ENCODE measurements around the gene WNT6. TPM values are rescaled to one million over a fixed set of nuclear protein-coding genes. Genes with fewer than 3 reads are reported as not detected.
"Not testable (repeated sequence)": the region's sequence is repeated elsewhere in the genome, so short reads cannot be mapped to it uniquely, and the experiment has no call there.

The WNT6 gene
- total RNA-seq, 1 donor from 2014 or later = 0.72 TPM

- DNase-seq (ENCODE audit: low spot score, unreplicated experiment) = no peak
- no peak overlapping the region for H3K4me3 Mint-ChIP-seq (ENCODE audit: low read depth)
- H3K27ac Mint-ChIP-seq = no peak overlapping the region
- no peaks in the 10 kb centered on the region for H3K4me1 Mint-ChIP-seq (ENCODE audit: low read depth)
- peaks cover 8% of the 10 kb centered on the region for H3K9me3 Mint-ChIP-seq (ENCODE audit: low read depth)
- peaks cover 46% of the 10 kb centered on the region for H3K27me3 Mint-ChIP-seq
- no peaks in the 10 kb centered on the region for H3K36me3 Mint-ChIP-seq (ENCODE audit: insufficient read depth)
- TF ChIP-seq CTCF (IDR thresholded peaks at IDR 0.05; ENCODE audit: unreplicated experiment) = no peak
Measured at GRCh38 chr2:218834685-218835084, 24.9 kb upstream of the WNT6 start.

GRCh38 chr2:218837495-218837894 lies 22.1 kb upstream of the WNT6 start:
- H3K27me3 Mint-ChIP-seq = peaks cover 33% of the 10 kb centered on the region
- H3K9me3 Mint-ChIP-seq (ENCODE audit: low read depth) = peaks cover 8% of the 10 kb centered on the region
- no peaks in the 10 kb centered on the region for H3K36me3 Mint-ChIP-seq (ENCODE audit: insufficient read depth)
- no peak overlapping the region for H3K4me3 Mint-ChIP-seq (ENCODE audit: low read depth)
- no peaks in the 10 kb centered on the region for H3K4me1 Mint-ChIP-seq (ENCODE audit: low read depth)
- no peak overlapping the region for H3K27ac Mint-ChIP-seq
- TF ChIP-seq CTCF (IDR thresholded peaks at IDR 0.05; ENCODE audit: unreplicated experiment) = no peak
- no peak for DNase-seq (ENCODE audit: low spot score, unreplicated experiment)

DNA sequence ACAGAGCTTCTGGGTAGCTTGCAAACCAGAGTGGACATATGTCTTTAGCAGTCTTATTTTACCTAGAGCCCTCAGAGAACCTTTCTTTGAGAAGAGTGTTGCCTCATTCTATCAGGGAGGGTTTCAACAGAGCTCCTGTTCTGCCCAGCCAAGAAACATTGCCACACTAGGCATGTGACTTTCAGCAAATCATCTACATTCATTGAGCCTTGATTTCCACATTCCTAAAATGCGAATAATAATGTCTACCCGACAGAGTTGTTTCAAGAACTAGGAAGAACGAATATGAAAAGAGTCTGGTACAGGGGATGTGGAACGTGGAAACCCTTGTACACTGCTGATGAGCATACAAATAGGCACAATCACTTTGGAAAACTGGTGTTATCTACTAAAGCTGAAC lies 20.2 kb upstream of the WNT6 start:
- Mint-ChIP-seq H3K4me1 (ENCODE audit: low read depth) (no peaks in the 10 kb centered on the region), H3K36me3 (ENCODE audit: insufficient read depth) (no peaks in the 10 kb centered on the region), H3K9me3 (ENCODE audit: low read depth) (peaks cover 11% of the 10 kb centered on the region), H3K4me3 (ENCODE audit: low read depth) (no peak overlapping the region), H3K27ac (no peak overlapping the region), H3K27me3 (peaks cover 21% of the 10 kb centered on the region)
- no peak for TF ChIP-seq CTCF (IDR thresholded peaks at IDR 0.05; ENCODE audit: unreplicated experiment)
- DNase-seq (ENCODE audit: low spot score, unreplicated experiment) = no peak

GRCh38 chr2:218839888-218840287 lies 19.7 kb upstream of the WNT6 start:
- Mint-ChIP-seq H3K27me3 (peaks cover 18% of the 10 kb centered on the region), H3K4me3 (ENCODE audit: low read depth) (no peak overlapping the region)

GRCh38 chr2:218844334-218844733 lies 15.3 kb upstream of the WNT6 start:
- not testable (repeated sequence) for DNase-seq (ENCODE audit: low spot score, unreplicated experiment); H3K27me3 Mint-ChIP-seq; H3K36me3 Mint-ChIP-seq (ENCODE audit: insufficient read depth); H3K9me3 Mint-ChIP-seq (ENCODE audit: low read depth); H3K4me3 Mint-ChIP-seq (ENCODE audit: low read depth); H3K27ac Mint-ChIP-seq; H3K4me1 Mint-ChIP-seq (ENCODE audit: low read depth)

More at GRCh38 chr2:218839888-218840287, 19.7 kb upstream of the WNT6 start:
- no peak for DNase-seq (ENCODE audit: low spot score, unreplicated experiment)
- no peaks in the 10 kb centered on the region for H3K4me1 Mint-ChIP-seq (ENCODE audit: low read depth)
- no peaks in the 10 kb centered on the region for H3K36me3 Mint-ChIP-seq (ENCODE audit: insufficient read depth)
- H3K9me3 Mint-ChIP-seq (ENCODE audit: low read depth) = peaks cover 11% of the 10 kb centered on the region
- H3K27ac Mint-ChIP-seq = no peak overlapping the region
- no peak for TF ChIP-seq CTCF (IDR thresholded peaks at IDR 0.05; ENCODE audit: unreplicated experiment)

GRCh38 chr2:218846963-218847362 lies 12.6 kb upstream of the WNT6 start:
- H3K4me1 Mint-ChIP-seq (ENCODE audit: low read depth); H3K4me3 Mint-ChIP-seq (ENCODE audit: low read depth): not testable (repeated sequence)
- H3K27ac Mint-ChIP-seq = peak overlapping the region; percentile 78

More at GRCh38 chr2:218846963-218847362, 12.6 kb upstream of the WNT6 start:
- not testable (repeated sequence) for H3K27me3 Mint-ChIP-seq; H3K9me3 Mint-ChIP-seq (ENCODE audit: low read depth); H3K36me3 Mint-ChIP-seq (ENCODE audit: insufficient read depth); DNase-seq (ENCODE audit: low spot score, unreplicated experiment)
